HG03039 (cell line): ENCODE measurements around the gene DAGLB.

ENCODE experiments used
- ATAC-seq: cut with Tn5 transposase; IDR thresholded peaks from one replicate; pipeline ENCODE4 v1.9.1; 2021; ENCODE audit warnings: mild to moderate bottlenecking, moderate library complexity; ENCODE audit not compliant: unreplicated experiment

DAGLB gene

GRCh38 chr7:6433784-6434615 is 13.8 kb downstream of the DAGLB start:
- ATAC-seq = no peak

DNA sequence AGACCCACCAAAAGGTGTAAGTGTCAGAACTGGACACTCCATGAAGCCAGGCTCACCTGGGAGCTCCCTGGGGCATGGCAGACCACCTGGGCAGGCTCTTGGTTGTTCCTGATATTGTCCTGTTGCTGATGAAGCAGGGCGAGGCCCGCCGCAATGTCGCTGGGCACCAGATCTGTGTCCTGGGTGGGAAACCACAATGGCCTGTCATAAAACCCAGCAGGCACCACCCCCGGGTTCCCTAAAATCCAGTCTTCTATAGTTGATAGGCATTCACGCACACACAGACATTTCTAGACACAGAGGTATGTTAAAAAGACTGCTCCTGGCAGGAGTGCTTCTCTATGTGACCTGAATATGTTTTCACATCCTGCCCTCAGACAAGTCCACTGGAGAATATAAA is 15.0 kb downstream of the DAGLB start:
- no peak for ATAC-seq

- ATAC-seq = no peak
Observed at GRCh38 chr7:6430974-6431373, 16.8 kb downstream of the DAGLB start.

DNA sequence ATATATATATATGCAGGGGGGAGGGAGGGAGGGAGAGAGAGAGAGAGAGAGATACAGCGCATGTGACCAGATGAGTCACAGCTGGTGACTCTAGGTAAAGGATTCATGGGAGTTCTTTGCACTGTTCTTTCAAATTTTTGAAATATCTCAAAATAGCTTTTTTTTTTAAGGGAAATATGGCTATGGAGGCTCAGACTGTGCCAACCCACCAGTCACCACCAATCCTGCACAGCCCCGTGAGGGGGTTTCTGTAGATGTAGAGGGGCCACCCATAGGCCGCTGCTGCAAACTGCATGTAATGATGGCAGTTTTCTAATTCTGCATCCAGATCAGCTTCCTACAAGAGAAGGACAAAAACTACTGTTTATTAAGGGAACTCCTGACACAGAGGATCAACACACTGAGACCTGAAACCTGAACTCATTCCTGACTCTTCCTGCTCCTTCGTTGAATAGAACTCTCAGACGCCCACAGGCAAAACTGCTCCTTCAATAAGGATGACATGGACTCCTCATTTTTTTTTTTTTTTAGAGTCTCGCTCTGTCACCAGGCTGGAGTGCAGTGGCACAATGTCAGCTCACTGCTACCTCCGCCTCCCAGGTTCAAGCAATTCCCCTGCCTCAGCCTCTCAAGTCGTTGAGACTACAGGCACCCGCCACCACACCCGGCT is 17.3 kb downstream of the DAGLB start:
- ATAC-seq = no peak

DNA sequence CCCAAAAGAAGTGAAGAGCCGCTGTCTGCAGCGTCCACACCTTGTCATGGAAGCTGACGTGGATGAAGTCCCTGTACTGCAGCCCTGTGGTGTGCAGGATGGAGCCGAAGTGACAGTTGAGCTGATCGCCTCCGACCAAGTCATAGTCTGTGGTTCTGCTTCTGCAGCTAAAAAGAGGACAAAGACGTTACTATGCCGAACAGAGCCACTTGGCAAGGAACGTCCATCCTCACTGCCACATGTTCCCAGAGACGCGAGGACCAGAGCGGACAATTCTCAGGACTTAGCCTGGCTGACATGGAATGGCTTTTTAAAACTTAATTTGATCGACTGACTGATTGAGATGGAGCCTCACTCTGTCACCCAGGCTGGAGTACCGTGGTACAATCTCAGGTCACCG is 21.8 kb downstream of the DAGLB start:
- no peak for ATAC-seq

DNA sequence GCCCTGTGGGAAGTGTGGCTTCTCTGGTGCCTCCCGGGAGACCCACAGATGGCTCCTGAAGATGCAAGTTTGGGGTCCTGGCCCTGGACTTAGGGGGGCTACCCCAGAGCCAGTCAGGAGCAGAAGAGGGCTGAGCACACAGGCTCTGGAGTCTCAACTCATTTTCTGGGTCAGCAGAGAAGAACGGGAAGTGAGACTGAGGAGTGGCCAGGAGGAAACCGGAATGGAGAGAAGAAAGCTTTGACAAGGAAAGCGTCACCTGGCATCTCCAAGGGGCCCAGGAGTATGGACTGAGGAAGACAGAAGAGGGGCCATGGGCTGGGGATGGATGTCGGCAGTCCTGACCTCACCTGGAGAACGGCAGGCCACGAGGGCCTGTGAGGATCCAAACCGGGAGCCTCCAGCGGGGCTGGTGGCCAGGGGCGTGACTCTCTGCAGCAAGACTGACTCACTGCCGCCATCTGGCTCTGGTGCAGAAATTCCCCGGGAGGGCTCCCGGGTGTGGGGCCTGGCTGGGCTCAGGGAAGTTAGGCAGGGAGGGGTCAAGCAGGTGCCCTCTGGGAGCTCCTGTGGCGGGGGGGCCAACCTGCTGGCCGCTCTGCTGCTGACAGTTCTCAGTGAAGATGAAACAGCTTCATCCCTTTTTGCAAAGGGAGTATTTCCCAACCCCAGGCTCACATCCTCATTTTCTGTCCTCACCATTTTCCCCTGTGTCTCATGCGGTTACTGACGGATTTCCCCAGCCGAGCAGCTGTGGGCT is 23.6 kb downstream of the DAGLB start:
- ATAC-seq = no peak

DNA sequence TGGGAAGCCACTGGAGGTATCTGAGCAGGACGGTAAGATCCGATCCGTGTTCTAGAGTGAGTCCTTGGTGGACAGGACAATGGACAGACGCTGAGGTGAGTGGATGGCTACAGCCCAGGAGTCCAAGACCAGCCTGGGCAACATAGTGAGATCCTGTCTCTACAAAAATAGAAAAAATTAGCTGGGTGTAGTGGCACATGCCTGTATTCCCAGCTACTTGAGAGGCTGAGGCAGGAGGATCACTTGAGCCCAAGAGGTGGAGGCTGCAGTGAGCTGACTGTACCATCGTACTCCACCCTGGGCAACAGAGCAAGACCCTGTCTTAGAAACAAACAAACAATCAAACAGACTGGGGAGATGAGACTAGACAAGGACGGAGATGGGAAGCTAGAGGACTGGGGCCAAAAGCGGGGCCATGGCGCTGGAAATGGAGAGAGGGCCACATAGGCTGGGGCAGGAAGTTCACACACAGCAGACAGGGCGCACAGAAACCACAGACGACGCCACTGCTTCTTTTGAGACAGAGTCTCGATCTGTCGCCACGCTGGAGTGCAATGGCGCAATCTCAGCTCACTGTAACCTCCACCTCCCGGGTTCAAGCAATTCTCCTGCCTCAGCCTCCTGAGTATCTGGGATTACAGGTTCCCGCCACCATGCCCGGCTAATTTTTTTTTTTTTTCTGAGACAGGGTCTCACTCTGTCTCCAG is 24.7 kb downstream of the DAGLB start:
- no peak for ATAC-seq

- ATAC-seq = no peak
Observed at GRCh38 chr7:6422095-6422494, 25.7 kb downstream of the DAGLB start.

DNA sequence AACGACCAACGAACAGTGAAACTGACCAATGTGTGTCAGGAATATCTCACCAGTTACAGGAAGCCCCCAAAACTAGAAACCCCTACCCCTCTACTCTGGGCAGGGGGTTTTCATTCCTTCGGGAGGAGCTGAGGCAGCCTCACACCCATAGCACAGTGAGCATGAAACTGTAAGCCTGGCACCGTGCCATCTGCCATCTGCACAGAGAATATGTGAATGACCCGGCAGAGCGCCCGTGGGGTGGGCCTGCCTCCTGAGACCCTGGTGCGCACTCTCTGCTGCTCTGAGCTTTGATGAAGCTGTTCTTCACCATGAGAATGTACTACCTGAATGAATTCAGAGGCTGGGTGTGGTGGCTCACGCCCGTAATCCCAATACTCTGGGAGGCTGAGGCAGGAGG is 27.1 kb downstream of the DAGLB start:
- ATAC-seq = no peak

DNA sequence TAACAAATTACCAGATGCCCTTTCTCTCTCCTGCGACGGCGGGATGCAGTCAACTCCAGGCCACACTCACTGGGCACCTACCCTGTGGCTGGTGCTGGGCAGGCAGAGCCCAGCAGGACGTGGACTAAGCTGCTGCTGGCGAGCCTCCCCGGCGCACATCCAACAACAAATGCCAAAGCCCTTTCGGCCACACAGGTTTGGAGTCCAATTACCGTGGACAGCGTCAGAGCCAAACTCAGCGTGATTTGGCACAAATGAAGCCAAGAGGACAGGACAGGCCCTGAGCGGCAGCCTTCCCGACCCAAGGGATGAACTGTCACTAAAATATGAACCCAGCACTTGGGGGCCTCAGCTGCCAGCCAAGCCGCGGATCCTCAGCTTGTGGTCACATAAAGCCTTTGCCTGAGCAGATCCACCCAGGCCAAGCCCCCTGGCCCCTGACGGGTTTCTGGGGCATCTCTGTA is 28.4 kb downstream of the DAGLB start:
- no peak for ATAC-seq

GRCh38 chr7:6417408-6417807 is 30.3 kb downstream of the DAGLB start:
- ATAC-seq = no peak

GRCh38 chr7:6416516-6417145 is 31.1 kb downstream of the DAGLB start:
- ATAC-seq = no peak

- no peak for ATAC-seq
Observed at GRCh38 chr7:6413637-6414036, 34.1 kb downstream of the DAGLB start.

GRCh38 chr7:6409944-6410693 is 37.6 kb downstream of the DAGLB start:
- no peak for ATAC-seq

GRCh38 chr7:6409091-6409490 is 38.7 kb downstream of the DAGLB start:
- ATAC-seq = no peak

- ATAC-seq = no peak
Observed at GRCh38 chr7:6407434-6407833, 40.3 kb downstream of the DAGLB start.

GRCh38 chr7:6406121-6406520 is 41.6 kb downstream of the DAGLB start:
- ATAC-seq = no peak

DNA sequence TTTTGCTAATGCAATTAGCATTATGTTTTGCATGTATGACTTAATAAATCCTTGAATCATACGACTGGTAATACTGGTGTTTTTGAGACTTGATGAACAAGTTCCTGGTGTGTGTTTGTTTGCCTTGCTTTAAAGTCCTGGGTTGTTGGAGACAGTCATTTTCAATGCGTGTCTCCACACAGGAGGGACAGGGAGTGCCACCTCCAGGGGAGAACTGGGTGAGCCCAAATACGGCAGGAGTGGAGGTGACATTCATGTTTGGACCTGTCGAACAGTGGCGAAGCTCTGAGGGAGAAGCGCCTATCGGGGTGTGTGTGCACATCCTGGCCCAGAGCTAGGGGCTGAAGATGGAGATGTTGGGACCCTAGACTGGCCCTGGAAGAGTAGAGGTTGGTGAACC is 43.8 kb downstream of the DAGLB start:
- no peak for ATAC-seq

DNA sequence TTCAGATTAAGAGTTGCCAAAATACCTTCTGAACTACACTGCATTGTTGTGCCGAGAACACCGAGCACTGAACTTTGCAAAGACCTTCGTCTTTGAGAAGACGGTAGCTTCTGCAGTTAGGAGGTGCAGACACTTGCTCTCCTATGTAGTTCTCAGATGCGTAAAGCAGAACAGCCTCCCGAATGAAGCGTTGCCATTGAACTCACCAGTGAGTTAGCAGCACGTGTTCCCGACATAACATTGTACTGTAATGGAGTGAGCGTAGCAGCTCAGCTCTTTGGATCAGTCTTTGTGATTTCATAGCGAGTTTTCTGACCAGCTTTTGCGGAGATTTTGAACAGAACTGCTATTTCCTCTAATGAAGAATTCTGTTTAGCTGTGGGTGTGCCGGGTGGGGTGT is 45.0 kb downstream of the DAGLB start:
- ATAC-seq = no peak

DNA sequence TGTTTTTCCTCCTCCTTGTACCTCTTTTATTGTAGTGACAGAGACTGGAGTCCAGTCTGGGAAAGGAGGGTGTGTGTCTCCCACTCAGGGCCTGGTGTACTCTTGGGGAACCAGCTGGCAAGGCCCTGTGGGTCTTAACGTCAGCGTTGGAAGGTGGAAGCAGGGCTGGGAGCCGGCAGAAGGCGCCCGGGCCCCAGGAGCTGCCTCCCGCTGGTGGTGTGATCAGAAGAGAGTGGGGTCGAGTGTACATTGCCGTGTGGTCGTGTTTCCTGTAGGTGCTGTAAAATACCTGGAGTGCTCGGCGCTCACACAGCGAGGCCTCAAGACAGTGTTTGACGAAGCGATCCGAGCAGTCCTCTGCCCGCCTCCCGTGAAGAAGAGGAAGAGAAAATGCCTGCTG is 45.7 kb downstream of the DAGLB start:
- no peak for ATAC-seq
